Mesothelial cell of epicardium (in vitro differentiated cells): ENCODE measurements around the gene ZNF10. TPM values are rescaled to one million over a fixed set of nuclear protein-coding genes. Genes with fewer than 3 reads are reported as not detected.

Experiments used
- DNase-seq, 2 experiments: peaks; one replicate each; pipeline ENCODE4 v3.0.0; 2021; ENCODE audit warnings: low spot score in 2 of 2; ENCODE audit not compliant: unreplicated experiment in 2 of 2
- H3K27ac Mint-ChIP-seq: 2 replicates; pipeline ENCODE4 v1.8.0; 2021; ENCODE audit warnings: mixed read lengths
- H3K27me3 Mint-ChIP-seq: 2 replicates; pipeline ENCODE4 v1.8.0; 2021; ENCODE audit warnings: low read depth, mixed read lengths
- H3K36me3 Mint-ChIP-seq: 2 replicates; pipeline ENCODE4 v1.8.0; 2021; ENCODE audit warnings: mixed read lengths
- H3K4me1 Mint-ChIP-seq: 2 replicates; pipeline ENCODE4 v1.8.0; 2021; ENCODE audit warnings: mixed read lengths
- H3K4me3 Mint-ChIP-seq: 2 replicates; pipeline ENCODE4 v1.8.0; 2021; ENCODE audit warnings: mild to moderate bottlenecking, moderate library complexity, mixed read lengths
- H3K9me3 Mint-ChIP-seq: 2 replicates; pipeline ENCODE4 v1.8.0; 2021; ENCODE audit warnings: mixed read lengths
- CTCF ChIP-seq: fragments of 200-600 bp; sonication (generic); IDR thresholded peaks from one replicate; pipeline ENCODE4 v1.5.0; 2021; ENCODE audit warnings: antibody characterized with exemption; ENCODE audit not compliant: unreplicated experiment
- total RNA-seq: library from RNA; stranded (reverse); gene quantifications from 3 replicates; pipeline ENCODE4 v1.2.1, GENCODE V29; 2021

ZNF10 gene
- total RNA-seq, 1 donor from 2014 or later, result 30.6 TPM

- no peak overlapping the region for H3K27ac Mint-ChIP-seq
- H3K36me3 Mint-ChIP-seq, result peaks cover 89% of the 10 kb centered on the region
- no peaks in the 10 kb centered on the region for H3K27me3 Mint-ChIP-seq
- no peaks in the 10 kb centered on the region for H3K4me1 Mint-ChIP-seq
- no peak for DNase-seq
- peaks cover 75% of the 10 kb centered on the region for H3K9me3 Mint-ChIP-seq
- TF ChIP-seq CTCF, result no peak
- no peak overlapping the region for H3K4me3 Mint-ChIP-seq
Measured at GRCh38 chr12:133107121-133107520, 23.3 kb upstream of the ZNF10 start.

- Mint-ChIP-seq H3K4me1 (no peaks in the 10 kb centered on the region), H3K4me3 (no peak overlapping the region), H3K9me3 (peaks cover 72% of the 10 kb centered on the region), H3K27me3 (no peaks in the 10 kb centered on the region), H3K36me3 (peaks cover 86% of the 10 kb centered on the region), H3K27ac (no peak overlapping the region)
- TF ChIP-seq CTCF, result no peak
- DNase-seq, result no peak
Measured at GRCh38 chr12:133108150-133108549, 22.3 kb upstream of the ZNF10 start.

DNA sequence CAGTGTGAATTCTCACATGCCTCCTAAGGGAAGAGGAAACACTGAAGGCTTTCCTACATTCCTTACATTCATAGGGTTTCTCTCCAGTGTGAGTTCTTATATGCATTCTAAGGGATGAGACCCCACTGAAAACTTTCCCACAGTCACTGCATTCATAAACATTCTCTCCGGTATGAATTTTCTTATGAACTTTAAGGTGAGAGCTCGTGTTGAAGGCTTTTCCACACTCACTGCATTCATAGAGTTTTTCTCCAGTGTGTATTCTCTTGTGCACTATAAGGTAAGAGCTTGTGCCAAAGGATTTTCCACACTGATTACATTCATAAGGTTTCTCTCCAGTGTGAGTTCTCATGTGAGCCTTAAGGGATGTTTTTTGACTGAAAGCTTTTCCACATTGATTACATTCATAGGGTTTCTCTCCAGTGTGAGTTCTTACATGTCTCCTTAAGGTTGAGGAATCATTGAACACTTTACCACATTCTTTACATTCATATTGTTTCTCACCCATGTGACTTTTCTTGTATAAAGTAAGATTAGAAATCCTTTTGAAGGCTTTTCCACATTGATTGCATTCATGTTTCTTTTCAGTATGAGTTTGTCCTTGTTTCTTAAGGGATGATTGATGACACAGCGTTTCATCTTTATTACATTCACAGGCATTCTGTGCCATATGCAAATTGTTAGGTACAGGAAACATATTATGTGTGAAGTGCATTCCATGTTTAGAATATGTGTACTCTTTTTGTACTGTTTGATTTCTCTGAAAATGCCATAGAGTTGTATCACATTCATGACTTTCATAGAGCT, 9.8 kb upstream of the ZNF10 start:
- Mint-ChIP-seq H3K9me3 (peaks cover 75% of the 10 kb centered on the region), H3K27ac (no peak overlapping the region), H3K4me3 (no peak overlapping the region), H3K36me3 (peaks cover 88% of the 10 kb centered on the region), H3K4me1 (no peaks in the 10 kb centered on the region), H3K27me3 (no peaks in the 10 kb centered on the region)
- DNase-seq, result no peak
- TF ChIP-seq CTCF, result no peak

- H3K4me3 Mint-ChIP-seq, result no peak overlapping the region
- TF ChIP-seq CTCF, result no peak
- H3K4me1 Mint-ChIP-seq, result peaks cover 2% of the 10 kb centered on the region
- no peaks in the 10 kb centered on the region for H3K27me3 Mint-ChIP-seq
- no peak for DNase-seq
- no peak overlapping the region for H3K27ac Mint-ChIP-seq
- peaks cover 63% of the 10 kb centered on the region for H3K9me3 Mint-ChIP-seq
- peaks cover 84% of the 10 kb centered on the region for H3K36me3 Mint-ChIP-seq
Measured at GRCh38 chr12:133124674-133125073, 5.8 kb upstream of the ZNF10 start.

GRCh38 chr12:133129368-133130037, 924 bp upstream of the ZNF10 start:
- Mint-ChIP-seq H3K4me1 (peaks cover 14% of the 10 kb centered on the region), H3K27ac (peak overlapping the region; percentile 100), H3K36me3 (peaks cover 69% of the 10 kb centered on the region), H3K9me3 (peaks cover 51% of the 10 kb centered on the region), H3K4me3 (peak overlapping the region; percentile 96), H3K27me3 (no peaks in the 10 kb centered on the region)
- no peak for DNase-seq
- TF ChIP-seq CTCF, result no peak
